GM04504 (cell line): Measurements from ENCODE around the gene EHD1.

Experiments used
- DNase-seq: peaks from one replicate; pipeline ENCODE4 v3.0.0-alpha.2; 2012; ENCODE audit warnings: low read depth

EHD1 gene

DNA sequence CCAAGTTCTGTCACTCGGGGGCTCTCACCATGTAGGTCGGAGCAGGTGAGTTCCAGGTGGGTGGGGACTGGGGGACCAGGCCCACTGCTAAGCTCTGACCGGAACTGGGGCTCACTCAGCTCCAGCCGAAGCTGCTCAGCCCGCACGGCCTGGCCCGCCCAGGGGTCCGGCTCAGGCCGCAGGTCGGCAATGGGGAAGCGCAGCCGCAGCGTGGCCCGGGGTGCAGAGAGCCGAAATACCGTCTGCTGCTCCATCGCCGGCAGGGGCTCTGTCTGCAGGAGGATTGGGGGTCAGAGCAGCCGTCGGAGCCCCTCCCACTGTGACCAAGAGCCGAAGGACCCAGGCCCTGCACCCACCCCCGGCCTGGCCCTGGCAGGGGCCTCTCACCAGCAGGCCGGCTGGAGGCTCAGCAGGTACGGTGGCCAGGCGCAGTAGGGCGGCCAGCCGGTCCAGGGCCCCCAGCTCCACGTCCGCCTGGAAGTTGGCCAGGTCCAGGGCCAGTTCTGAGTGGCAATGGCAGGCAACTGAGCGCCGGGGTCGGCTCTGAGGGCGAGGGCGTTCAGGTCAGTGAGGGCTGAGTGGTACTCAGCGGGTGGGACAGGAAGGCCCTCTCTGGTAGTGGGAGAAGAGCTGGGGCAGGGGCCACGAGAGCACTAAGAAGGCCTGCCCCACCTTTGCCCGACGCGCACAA, 31.4 kb upstream of the EHD1 start:
- no peak for DNase-seq

DNA sequence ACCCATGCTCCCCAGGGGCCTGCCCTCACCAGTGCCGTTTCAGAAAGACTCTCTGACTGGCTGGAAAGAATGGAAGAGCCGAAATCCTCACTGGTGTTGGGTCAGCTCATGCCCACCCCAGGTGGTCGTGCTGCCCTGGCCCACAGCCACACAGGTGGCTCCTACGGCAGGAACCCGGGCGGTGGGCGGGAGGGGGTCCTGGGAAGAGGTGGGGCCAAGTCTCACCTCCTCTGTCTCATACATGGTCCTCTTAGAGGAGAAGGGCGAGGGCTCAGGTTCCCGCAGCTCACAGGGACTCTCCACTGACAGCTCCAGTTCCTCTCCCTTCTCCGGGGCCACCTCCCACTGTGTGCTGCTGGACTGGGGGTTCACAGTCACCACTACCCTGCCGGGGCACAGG, 30.3 kb upstream of the EHD1 start:
- DNase-seq, result no peak

DNA sequence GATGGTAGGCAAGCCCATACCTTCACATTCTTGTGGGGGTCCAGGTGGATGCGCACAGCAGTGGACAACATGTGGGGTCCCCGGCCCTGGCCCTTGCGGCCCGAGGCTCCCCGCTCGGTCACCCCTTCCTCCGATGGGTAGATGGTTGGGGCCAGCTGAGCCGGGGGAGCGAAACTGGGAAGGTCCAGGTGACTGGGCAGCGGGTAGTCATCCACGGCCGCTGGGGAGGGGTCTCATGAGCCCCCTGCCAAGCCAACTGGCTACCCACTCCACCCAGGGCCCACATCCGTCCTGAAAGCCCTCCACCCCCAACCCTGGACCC, 27.9 kb upstream of the EHD1 start:
- DNase-seq, result no peak

DNA sequence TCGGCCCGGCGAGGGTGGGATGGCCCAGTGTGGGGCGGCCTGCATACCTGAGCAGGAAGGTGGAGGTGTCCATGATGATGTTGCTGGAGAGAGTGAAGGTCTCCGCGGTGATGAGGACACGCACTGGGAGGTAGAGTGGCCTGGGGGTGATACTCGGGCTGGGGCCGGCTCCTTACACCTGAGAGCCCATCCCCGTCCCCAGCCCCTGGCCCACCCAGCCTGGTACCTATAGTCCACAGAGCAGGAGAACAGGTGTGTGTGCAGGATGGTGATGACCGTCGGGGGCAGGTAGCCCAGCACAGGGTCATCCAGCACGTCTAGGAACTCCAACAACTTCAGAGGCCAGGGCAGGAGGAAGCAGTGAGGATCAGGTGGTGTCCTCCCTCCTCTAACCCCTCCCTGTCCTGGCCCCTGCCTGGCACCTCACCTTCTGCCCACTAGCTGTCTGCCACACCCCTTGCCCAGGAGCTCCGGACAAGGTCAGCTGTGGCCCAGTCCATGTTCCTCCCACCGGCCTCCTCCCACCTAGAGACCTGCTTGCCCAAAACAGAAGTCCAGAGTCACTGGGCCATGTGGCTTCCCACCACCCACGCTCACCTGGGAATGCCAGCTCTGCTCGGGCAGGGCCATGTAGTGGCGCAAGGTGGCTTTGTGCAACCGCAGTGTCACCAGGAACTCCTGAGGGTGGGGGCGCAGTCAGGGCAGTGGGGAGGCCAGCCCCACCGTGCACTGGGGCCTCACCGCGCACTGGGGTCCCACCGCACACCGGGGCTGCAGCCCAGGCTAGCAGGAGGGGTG, 27.3 kb upstream of the EHD1 start:
- no peak for DNase-seq

DNA sequence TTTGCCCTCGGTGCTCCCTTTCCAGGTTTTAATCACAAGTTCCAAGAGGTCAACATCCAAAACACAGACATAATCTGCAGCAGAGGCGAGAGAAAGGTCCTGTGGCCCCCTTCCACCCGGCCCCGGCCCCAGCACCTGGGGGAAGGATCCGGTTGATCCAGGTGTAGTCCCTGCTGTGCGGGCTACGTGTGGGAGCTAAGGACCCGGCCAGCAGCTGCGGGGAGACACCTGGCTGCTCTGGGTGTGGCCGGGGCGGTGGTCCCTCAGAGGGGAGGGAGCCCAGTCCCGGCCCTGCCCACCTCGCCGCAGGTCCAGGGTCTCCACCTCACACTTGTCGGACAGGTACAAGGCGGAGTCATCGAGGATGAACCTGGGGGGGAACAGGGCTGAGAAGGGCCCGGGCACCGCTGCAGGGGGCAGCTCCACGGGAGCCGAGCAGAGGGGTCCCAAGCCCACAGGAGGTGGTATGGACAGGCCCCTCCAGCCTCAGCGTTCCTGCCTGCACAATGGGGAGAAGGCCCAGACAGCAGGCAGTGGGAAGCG, 24.9 kb upstream of the EHD1 start:
- no peak for DNase-seq

DNA sequence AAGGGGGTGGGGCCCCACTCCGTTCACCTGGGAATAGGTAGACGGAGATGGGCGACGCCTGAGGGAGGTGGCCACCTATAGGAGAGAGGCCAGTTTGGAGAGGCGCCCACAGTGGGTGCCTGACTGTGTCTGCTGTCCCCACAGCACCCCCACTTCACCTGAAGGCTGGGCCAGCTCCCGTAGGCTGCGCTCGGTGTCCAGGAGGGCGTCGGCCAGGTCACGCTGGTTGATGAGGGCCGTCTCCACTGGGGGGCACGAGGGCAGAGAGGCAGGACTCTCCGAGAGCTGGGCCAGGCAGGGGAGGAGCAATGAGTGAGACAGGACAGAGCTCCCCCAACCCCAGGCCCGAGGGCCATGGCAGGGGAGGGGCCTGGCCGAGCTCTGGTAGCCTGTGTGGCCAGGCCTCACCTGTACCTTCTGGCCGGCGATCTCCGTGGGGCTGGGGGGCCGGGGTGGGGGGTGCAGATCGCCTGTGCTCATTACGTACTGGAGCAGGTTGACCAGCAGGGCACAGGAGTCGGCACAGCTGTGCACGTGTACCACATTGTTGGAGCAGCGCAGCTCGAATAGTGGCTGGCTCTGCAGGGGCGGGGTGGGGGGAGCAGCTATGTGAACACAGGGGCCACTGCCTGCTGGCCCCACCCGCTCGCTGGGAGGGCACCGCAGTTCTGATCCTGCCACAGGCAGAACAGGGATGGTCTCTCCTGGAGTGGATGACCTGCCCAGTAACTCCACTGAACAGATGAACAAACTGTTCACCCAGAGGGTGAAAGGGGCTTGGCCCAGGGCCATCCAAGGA, 23.9 kb upstream of the EHD1 start:
- DNase-seq, result no peak

DNA sequence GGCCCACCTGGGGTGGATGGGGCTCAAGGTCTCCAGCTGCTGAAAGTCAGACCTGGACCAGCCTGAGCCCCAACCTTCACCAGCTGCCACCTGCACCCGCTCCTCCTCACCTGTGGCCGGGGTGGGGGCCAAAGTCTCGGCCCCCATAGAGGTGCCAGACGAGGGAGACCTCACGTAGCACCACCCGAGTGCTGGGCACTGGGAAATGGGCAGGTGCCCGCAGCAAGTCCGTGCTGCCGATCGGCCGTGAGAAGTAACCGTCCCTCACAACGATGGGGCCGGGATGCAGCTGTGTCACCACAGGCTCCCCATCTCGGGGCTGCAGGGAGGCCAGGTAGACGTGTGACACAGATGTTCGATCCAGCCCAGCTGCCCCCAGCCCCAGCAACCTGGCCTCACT, 22.4 kb upstream of the EHD1 start:
- DNase-seq, result no peak

DNA sequence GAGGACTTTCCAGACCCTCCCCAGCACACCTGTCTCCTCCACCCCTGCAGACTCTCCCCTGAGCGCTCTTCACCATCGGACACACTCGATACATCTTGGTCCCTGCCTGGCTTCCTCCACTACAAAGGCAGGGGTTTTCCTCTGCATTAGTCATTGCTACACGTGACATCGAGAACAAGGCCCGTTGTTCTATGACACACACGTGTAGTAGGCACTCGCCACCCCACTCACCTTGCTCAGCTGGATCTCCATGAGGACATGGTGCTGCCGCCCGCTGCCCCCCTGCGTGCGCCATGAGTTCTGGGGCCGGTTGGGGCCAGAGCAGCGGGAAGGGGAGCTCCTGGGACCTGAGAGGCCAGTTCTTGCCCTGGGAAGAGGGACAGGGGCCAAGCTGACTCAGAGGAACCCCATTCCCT, 21.9 kb upstream of the EHD1 start:
- DNase-seq, result no peak

DNA sequence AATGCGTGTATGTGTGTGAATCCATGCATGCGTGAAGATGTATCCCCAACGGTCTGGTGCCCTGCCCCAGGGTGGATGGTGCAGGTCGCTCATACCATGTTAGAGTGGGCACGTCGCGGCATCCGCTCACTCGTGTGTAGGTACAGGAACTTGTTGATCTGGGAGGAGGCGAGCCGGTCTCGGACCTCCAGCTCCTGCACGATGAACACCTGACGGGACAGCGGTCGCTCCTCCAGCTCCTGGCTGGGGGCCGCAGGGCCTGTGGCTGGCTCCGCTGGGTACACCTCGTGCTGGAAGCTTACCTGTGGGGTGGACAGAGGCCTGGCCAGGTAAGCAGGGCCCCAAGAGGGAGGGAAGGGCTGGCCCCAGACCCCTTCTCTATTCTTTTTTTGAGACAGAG, 20.1 kb upstream of the EHD1 start:
- no peak for DNase-seq

DNA sequence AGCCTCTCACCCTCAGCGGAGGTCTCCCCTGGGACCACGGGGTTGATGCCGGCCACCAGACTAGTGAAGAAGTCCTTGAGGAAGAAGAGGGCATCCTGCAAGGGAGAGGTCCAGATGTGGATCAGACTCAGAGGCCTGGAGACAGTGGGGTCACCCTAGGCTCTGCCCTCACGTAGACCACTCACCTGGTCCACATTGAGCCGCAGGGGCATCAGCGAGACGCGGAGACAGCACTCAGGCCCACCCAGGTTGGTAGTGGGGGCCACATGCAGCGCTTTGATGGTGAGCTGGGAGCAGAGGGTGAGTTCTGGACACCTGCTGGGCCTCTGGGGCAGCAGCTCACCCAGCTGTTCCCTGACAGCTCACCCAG, 19.6 kb upstream of the EHD1 start:
- no peak for DNase-seq

DNA sequence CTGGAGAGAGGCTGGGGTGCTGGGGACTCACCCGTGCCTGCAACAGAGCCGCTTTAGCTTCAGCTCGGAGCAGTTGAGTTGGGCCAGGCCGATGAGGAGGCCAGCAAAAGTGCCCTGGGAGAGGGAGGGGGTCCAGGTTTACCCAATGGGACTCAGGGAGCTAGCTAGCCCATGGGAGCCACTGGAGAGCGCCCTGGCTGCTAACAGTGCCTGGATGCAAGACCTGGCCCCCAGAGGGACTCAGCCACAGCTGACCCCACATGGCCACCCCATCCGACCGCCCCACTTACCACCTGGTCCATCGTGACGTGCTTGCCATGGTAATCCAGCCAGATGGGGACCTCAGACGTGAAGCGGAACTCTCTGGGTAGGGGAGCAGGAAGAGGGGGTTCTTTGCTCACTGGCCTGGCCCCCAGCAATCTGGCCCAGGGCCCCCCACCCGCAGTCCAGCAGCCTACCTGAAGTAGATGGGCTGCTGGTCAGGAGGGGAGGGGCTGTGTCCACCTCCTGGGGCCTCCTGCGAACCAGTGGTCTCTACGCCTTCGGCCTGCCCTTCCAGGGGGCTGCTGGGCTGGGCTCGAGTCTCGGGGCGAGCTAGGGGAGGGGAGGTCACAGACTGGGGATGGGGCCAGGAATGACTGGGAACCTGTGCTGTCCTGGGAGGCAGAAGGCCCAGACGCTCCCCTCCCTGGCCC, 19.1 kb upstream of the EHD1 start:
- no peak for DNase-seq

DNA sequence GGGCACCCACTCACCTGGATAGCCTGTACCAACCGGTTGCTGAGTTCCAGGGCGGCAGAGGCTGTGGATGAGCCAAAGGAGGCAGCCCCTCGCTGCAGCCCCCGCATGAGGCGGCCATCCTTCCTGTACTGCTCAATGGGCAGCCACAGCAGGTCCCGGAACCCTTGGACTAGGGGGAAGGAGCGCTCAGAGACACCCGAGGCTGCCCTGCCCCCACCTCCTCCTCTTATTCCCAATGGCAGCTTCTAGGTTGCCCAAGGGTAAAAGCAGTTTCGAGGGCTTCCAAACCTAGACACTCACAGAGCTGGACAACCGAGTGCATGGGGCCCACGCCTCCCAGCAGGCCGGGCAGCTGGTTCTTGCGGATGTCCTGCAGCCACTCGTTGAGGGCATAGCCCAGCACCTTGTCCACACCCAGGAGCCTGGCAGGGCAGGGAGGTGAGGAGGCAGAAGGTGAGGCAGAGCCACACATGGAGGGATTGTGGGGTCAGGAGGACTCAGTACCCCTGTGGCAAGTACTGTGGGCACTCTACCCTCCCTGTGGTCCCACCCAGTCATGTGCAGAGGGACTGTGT, 18.1 kb upstream of the EHD1 start:
- no peak for DNase-seq

DNA sequence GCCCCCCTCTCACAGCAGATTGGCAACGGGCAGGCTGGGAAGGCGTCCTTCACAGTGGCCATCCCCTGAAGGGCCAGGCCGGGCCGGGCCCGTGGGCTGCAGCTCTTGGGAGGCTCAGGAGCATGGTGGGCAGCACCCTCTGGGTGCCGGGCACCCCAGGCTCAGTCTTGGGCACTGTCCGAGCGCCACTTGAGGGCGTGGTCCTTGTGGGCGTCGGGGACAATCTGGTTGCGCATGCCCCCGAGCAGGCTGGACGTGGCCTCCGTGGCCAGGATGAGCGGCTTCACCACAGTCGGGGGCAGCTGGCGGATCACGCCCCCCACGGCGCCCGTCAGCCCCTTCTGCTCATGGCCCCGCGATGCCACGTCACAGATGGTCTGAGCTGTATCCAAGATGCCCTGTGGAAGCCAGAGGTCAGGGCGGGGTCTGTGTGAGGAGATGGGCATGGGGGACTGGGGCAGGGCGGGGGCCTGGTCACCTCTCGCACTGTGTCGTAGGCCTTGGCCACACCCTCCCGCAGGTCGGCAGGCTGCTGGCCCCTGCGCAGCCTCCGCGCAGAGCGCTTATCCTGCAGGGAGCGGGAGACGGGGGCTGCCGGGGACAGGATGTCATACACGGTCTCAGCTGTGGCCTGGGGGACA, 16.5 kb upstream of the EHD1 start:
- no peak for DNase-seq

DNA sequence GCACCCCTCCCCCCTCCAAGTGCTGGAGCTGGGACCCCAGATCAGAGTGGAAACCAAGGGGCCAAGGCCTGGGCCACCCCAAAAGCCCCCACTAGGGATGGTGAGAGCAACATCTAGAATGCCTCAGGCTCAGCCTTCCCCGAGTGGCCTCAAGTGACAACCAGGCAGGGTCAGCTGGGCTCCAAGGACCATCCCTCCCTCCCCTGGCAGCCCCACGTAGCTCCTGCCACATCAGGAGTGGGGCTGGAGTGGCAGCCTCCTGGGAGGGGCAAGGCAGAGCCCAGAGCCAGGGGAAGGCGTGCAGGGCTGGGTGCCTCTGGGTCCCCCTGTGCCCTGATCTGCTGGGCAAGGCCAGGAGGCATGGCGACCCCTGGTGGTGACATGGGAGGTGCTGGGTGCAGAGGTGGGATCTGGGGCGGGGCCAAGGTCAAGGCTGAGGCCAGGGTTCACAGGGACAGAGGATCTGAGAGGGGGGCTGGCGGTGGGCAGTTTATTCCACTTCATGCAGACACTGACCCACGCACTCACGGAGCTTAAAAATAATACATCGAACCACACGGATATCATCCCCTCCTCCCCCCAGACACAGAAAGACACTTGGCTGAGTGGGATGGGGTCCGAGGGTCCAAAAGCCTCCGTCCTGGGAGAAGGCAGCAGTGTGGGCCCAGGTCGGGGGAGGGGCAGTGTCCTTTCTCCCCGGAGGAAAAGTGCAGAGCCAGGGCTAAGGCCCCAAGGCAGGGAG, 15.8 kb upstream of the EHD1 start:
- no peak for DNase-seq

DNA sequence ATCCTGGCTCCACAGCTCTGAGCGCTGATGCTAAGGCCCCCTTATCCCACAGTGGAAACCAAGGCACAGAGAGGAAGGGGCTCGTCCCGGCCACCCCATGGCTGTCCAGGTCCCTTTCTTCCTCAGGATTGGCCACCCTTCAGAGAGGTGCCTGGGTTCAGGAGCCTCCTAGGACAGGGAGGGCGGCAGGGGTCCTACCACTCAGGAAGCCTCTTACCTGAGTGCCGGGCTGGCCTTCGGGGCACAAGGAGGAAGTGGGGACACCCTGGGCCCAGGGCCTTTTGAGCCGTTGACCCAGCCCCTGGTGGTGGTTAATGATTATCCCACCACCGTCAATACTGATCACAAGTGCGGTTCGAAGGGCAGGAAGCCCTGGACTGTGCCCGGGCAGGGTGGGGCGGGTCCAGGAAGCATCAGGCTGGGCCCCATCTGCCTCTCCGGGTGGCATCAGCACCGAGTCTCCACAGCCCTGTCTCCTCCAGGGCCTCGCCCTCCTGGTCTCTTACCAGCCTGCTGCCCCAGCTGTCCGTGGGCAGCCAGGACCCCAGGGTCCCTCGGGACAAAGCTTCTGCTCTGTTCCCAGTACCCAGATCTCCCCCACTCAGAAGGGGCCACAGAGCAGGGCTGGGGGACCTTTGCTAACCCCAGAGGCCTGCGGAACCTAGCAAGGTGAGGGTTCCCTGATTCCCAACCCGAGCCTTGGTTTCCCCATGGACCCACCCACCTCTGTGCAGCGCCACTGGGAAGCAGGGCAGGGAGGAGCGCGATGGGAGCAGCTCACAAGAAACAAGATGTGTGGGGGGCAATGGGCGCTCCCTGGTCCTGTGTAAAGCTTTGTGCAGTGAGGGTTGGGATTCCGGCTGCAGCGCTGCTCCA, 15.0 kb upstream of the EHD1 start:
- no peak for DNase-seq

DNA sequence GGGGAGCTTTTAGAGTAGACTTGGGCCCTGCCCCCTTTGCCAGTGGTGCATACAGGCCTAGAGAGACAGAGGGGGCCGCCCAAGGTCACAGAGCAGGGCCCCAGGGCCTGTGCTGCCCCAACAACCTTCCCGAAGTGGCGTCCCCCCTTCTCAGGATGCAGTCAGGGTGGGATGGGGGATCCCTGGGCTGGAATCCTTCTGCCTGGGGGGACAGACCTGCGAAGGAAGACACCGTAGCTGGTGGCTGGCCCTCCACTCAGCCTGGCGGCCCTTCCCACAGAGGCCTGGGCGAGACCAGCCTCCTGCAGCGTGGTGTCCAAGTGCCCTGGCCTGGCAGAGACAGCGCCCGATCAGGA, 14.4 kb upstream of the EHD1 start:
- no peak for DNase-seq

DNA sequence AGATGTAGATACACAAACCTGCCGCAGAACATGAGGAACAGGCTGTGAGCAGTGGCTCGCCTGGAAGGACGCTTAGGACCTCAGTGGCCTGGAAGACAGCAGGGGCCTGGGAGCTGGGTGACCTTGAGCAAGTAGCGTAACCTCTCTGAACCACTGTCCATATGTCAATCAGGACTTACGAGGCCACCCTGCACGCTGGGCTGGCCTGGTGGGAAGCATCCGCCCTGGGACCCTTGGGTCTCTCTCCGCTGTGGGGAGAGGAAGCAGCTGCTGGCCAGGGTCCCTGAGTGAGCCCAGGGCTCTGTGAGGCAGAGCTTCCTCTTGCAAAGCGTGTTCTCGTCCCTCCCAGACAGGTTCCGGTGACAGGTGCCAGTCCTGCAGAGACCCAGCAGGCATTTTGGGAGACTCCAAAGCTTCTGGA, 14.0 kb upstream of the EHD1 start:
- DNase-seq, result no peak

DNA sequence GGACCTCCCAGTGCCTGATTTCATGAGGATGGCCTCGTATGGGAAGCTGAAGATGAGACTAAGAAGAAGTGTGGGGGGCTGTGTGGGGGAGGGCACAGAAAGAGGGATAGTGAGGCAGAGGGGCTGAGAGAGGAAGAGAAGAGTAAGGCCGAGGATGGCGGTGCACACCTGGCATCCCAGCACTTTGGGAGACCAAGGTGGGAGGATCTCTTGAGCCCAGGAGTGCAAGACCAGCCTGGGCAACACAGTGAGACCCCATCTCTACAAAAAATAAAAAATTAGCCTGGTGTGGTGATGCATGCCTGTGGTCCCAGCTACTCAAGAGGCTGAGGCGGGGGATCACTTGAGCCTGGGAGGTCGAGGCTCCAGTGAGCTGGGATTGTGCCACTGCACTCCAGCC, 13.5 kb upstream of the EHD1 start:
- no peak for DNase-seq

DNA sequence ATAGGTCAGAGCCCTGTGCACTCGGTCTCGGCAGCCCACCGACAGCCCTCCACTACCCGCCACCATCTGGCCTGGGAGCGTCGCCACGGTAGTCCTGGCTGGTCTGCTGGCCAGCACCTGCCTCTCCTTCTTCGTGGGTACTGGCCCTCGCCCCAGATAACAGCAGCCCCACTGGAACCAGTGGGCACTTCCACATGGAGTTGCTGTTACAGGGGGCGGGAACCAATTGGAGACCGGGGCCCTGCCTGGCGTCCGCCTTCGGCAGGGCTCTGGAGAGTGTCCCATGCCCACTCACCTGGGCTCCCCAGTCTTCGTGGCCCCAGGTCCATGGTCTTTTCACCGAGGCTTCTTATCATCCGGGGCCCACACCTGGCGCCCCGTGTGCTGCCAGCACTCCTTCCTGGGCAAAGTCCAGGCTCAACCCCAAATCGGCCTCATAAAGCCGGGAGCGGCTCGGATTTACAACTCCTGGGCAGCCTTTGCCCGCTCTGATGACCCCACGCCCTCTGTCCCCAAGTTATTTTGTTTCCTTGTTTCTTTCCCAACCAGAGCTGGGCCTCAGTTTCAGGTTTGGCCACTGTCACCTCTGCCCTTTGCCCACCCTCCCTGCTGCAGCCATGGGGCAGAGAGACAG, 12.9 kb upstream of the EHD1 start:
- DNase-seq, result no peak
